GM12878 (cell line): ENCODE data around the gene AURKAIP1.

Source experiments
- GATAD2B ChIP-seq: fragments of 450-650 bp; conservative IDR thresholded peaks from 2 replicates; pipeline ENCODE4 v1.6.1; 2017; ENCODE audit warnings: low read depth, mild to moderate bottlenecking, moderate library complexity
- POLR2A ChIP-seq: IDR thresholded peaks from 2 replicates; pipeline ENCODE4 v1.6.1; 2011; ENCODE audit warnings: low read depth, mild to moderate bottlenecking, low read length
- RB1 ChIP-seq: fragments of 450-650 bp; formaldehyde crosslinking; IDR thresholded peaks from 2 replicates; pipeline ENCODE4 v1.6.1; 2017; ENCODE audit warnings: mild to moderate bottlenecking, borderline replicate concordance

DNA sequence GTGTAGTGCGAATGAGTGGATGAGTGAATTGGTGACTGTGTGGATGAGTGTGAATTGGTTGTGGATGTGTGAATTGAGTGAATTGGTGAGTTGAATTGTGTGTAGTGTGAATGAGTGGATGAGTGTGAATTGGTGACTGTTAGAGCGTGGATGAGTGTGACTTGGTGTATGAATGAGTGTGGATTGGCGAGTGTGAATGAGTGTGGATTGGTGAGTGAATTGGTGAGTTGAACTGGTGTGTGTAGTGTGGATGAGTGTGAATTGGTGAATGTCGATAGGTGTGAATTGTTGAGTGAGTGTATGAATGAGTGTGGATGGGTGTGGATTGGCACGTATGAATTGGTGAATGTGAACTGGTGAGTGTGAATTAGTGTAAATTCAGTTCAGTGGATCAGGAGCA, 7.7 kb downstream of the AURKAIP1 start:
- TF ChIP-seq GATAD2B, result no peak
- TF ChIP-seq POLR2A, result no peak
- TF ChIP-seq RB1, result no peak
